Endothelial cell of umbilical vein (primary cell): ENCODE measurements around the gene GABBR2. TPM values are rescaled to one million over a fixed set of nuclear protein-coding genes. Genes with fewer than 3 reads are reported as not detected.

Source experiments
- BruUV-seq: library from RNA; stranded (reverse); fragments of 400-500 nt; replicated peaks from 2 replicates; lab custom pipeline; 2021; lab: Mats Ljungman, UMichigan
- CTCF ChIA-PET: fragments of 300-600, 350-600 bp; sonication (Branson Sonifier 250); formaldehyde crosslinking; loops from one replicate; lab custom pipeline; 2021; ENCODE audit warnings: antibody characterized with exemption, inconsistent platforms; lab: Charles Lee
- POLR2A ChIA-PET: fragments of 300-600, 350-600 bp; sonication (Branson Sonifier 250); formaldehyde crosslinking; loops from one replicate; lab custom pipeline; 2021; ENCODE audit warnings: antibody characterized with exemption, inconsistent platforms; lab: Charles Lee
- DNase-seq: peaks from one replicate; pipeline ENCODE4 v3.0.0-alpha.2; 2011; ENCODE audit warnings: low read depth, low spot score
- FAIRE-seq: peaks from 2 replicates; lab custom pipeline; 2011; peaks lifted over from hg19 to GRCh38; lab: Jason Lieb, UNC
- H2AFZ ChIP-seq: 2 replicates; pipeline ENCODE4 v1.6.0; 2012; ENCODE audit warnings: low read depth, low read length, control low read depth, inconsistent platforms
- H3K27ac ChIP-seq: 2 replicates; pipeline ENCODE4 v1.5.1; 2011; ENCODE audit warnings: low read depth, mild to moderate bottlenecking, control low read depth, low read length, moderate library complexity; ENCODE audit not compliant: insufficient read depth
- H3K27me3 ChIP-seq, 2 experiments: 2 replicates each; pipeline versions ENCODE4 v1.6.0 to v1.6.1; 2011; ENCODE audit warnings: low read length in 2 of 2, mixed read lengths in 1 of 2; ENCODE audit not compliant: control insufficient read depth in 2 of 2, insufficient read depth in 2 of 2
- H3K36me3 ChIP-seq, 2 experiments: 2 replicates in 1 of 2; 3 replicates in 1 of 2; pipeline ENCODE4 v1.5.1; 2011; ENCODE audit warnings: low read length in 2 of 2, mild to moderate bottlenecking in 1 of 2, moderate library complexity in 1 of 2; ENCODE audit not compliant: control insufficient read depth in 2 of 2, insufficient read depth in 2 of 2; ENCODE audit errors: extremely low read depth in 1 of 2
- H3K4me1 ChIP-seq: 3 replicates; pipeline ENCODE4 v1.5.1; 2011; ENCODE audit warnings: mild to moderate bottlenecking, low read length; ENCODE audit not compliant: control insufficient read depth, insufficient read depth; ENCODE audit errors: extremely low read depth
- H3K4me2 ChIP-seq: 2 replicates; pipeline ENCODE4 v1.6.1; 2011; ENCODE audit warnings: low read length, control low read depth, mixed read lengths; ENCODE audit not compliant: insufficient read depth
- H3K4me3 ChIP-seq, 3 experiments: fragments of 200-600 bp in 1 of 3; sonication (generic), shearing (Covaris generic) in 1 of 3; replicated peaks in 1 of 3; 2 replicates each; pipeline ENCODE4 v1.5.1; 2011 to 2016; ENCODE audit warnings: control low read depth in 3 of 3, low read length in 3 of 3, mild to moderate bottlenecking in 2 of 3, inconsistent platforms in 1 of 3, low read depth in 1 of 3, moderate library complexity in 1 of 3; ENCODE audit not compliant: insufficient read depth in 1 of 3
- H3K79me2 ChIP-seq: 2 replicates; pipeline ENCODE4 v1.6.0; 2012; ENCODE audit warnings: low read length, inconsistent platforms; ENCODE audit not compliant: control insufficient read depth, insufficient read depth
- H3K9ac ChIP-seq: replicated peaks from 2 replicates; pipeline ENCODE3; 2011; ENCODE audit warnings: low read length, control low read depth; ENCODE audit not compliant: insufficient read depth; ENCODE audit errors: extremely low read depth
- H3K9me1 ChIP-seq: replicated peaks from 3 replicates; pipeline ENCODE4 v1.6.0; 2011; ENCODE audit warnings: mild to moderate bottlenecking, low read length; ENCODE audit not compliant: control insufficient read depth, insufficient read depth; ENCODE audit errors: extremely low read depth
- H3K9me3 ChIP-seq: replicated peaks from 2 replicates; pipeline ENCODE4 v1.5.1; 2012; ENCODE audit warnings: low read length, inconsistent platforms; ENCODE audit not compliant: control insufficient read depth, insufficient read depth
- H4K20me1 ChIP-seq: replicated peaks from 2 replicates; pipeline ENCODE3; 2011; ENCODE audit warnings: mild to moderate bottlenecking, low read length; ENCODE audit not compliant: control insufficient read depth, insufficient read depth; ENCODE audit errors: extremely low read depth
- CTCF ChIP-seq, 2 donors: IDR thresholded peaks; 1 replicate in 1 of 2; 2 replicates in 1 of 2; pipeline ENCODE4 v1.5.1; 2011; ENCODE audit warnings: low read length in 2 of 2, mild to moderate bottlenecking in 2 of 2, moderate library complexity in 2 of 2, control low read depth in 1 of 2, inconsistent platforms in 1 of 2, low read depth in 1 of 2; ENCODE audit not compliant: insufficient read depth in 1 of 2; ENCODE audit errors: extremely low read depth in 1 of 2
- EZH2 ChIP-seq: IDR thresholded peaks from 2 replicates; pipeline ENCODE4 v1.6.1; 2012; ENCODE audit warnings: borderline replicate concordance, low read depth, mild to moderate bottlenecking, moderate library complexity, low read length, inconsistent platforms; ENCODE audit not compliant: severe bottlenecking
- FOS ChIP-seq: IDR thresholded peaks from 2 replicates; pipeline ENCODE4 v1.6.1; 2011; ENCODE audit warnings: mild to moderate bottlenecking, low read length, moderate library complexity, borderline replicate concordance; ENCODE audit not compliant: insufficient read depth
- GATA2 ChIP-seq: IDR thresholded peaks from 2 replicates; pipeline ENCODE4 v1.7.0; 2011; ENCODE audit warnings: low read depth, mild to moderate bottlenecking, moderate library complexity, mixed read lengths, low read length; ENCODE audit not compliant: insufficient read length, insufficient read depth
- JUN ChIP-seq: IDR thresholded peaks from 2 replicates; pipeline ENCODE4 v1.6.1; 2011; ENCODE audit warnings: borderline replicate concordance, low read depth; ENCODE audit not compliant: insufficient read length, insufficient read depth
- MAX ChIP-seq: IDR thresholded peaks from 2 replicates; pipeline ENCODE4 v1.6.1; 2011; ENCODE audit not compliant: insufficient read depth, insufficient read length
- MYC ChIP-seq: IDR thresholded peaks from one replicate; pipeline ENCODE4 v1.6.1; 2011; ENCODE audit warnings: mild to moderate bottlenecking, low read depth, low read length
- POLR2A ChIP-seq: IDR thresholded peaks from 2 replicates; pipeline ENCODE4 v1.6.1; 2012; ENCODE audit warnings: low read depth, mild to moderate bottlenecking, control low read depth, low read length
- POLR2AphosphoS5 ChIP-seq: IDR thresholded peaks from 2 replicates; pipeline ENCODE4 v1.6.1; 2012; ENCODE audit warnings: low read depth, mild to moderate bottlenecking, control low read depth, low read length, moderate library complexity; ENCODE audit not compliant: insufficient read depth
- dilution Hi-C: fragments of 300-500 bp; cut with MboI; formaldehyde crosslinking; loops from one replicate; pipeline ENCODE4 v1.15.0; 2019; ENCODE audit warnings: low sequenced_read_pairs; ENCODE audit not compliant: extremely low pct_ligation_motif_present
- intact Hi-C: fragments of 100-400 bp; cut with micrococcal nuclease; formaldehyde crosslinking; loops from one replicate; pipeline ENCODE4 v1.10.0; 2022
- polyA plus RNA-seq, 4 experiments: library from polyadenylated mRNA; depleted of rRNA in 3 of 4; stranded (reverse) in 3 of 4; unstranded in 1 of 4; fragments of >200 nt; gene quantifications; 2 replicates each; pipeline versions ENCODE4 v1.2.1 to v1.2.3, GENCODE V29; 2011 to 2012; ENCODE audit warnings: missing spikeins in 1 of 4
- total RNA-seq: library from RNA; stranded (reverse); gene quantifications from 2 replicates; pipeline ENCODE4 v1.2.3, GENCODE V29; 2021

GABBR2 gene
- total and polyA plus RNA-seq, 2 donors (not counting 3 experiments of a cell fraction or from before 2014, with no cell fraction given): 1.1 to 9.2 TPM

- FAIRE-seq (no peak), DNase-seq (no peak)
- Histone ChIP-seq H3K27ac (no peak overlapping the region), H3K4me2 (no peak overlapping the region), H3K9ac (no peak overlapping the region), H4K20me1 (no peaks in the 10 kb centered on the region), H3K4me1 (peaks cover 15% of the 10 kb centered on the region), H3K9me3 (no peaks in the 10 kb centered on the region), H2AFZ (no peak overlapping the region), H3K36me3 (no peaks in the 10 kb centered on the region), H3K4me3 (no peak overlapping the region), H3K9me1 (no peaks in the 10 kb centered on the region), H3K27me3 (no peaks in the 10 kb centered on the region), H3K79me2 (no peaks in the 10 kb centered on the region)
- POLR2A ChIA-PET: no interaction called here
- TF ChIP-seq MAX (no peak), POLR2A (no peak), GATA2 (no peak), JUN (no peak), POLR2AphosphoS5 (no peak), MYC (no peak), CTCF (IDR thresholded peaks at IDR 0.05; ENCODE audit: extremely low read depth in 1 of 2, insufficient read depth in 1 of 2, low read depth in 1 of 2, low read length in 2 of 2) (no peak), EZH2 (no peak), FOS (no peak)
- dilution Hi-C loops (no loop called here), intact Hi-C loops (no loop called here)
- BruUV-seq: no TSS peak
- CTCF ChIA-PET: no interaction called here
Measured at GRCh38 chr9:98372077-98372836, 336.5 kb downstream of the GABBR2 start.
